AG04449 (cell line): ENCODE measurements around the gene PASK.

Experiments used
- CTCF ChIA-PET: fragments of 350-600 bp; formaldehyde crosslinking; extraction: SDS; loops from one replicate; lab custom pipeline; 2021; ENCODE audit warnings: antibody characterized with exemption; lab: Yijun Ruan, JAX
- POLR2A ChIA-PET: fragments of 400-600, 350-600 bp; formaldehyde crosslinking; extraction: SDS; loops from one replicate; lab custom pipeline; 2020; ENCODE audit warnings: antibody characterized with exemption, inconsistent platforms; lab: Yijun Ruan, JAX
- DNase-seq: peaks from one replicate; pipeline ENCODE4 v3.0.0-alpha.2; 2010; ENCODE audit warnings: low read depth, low spot score
- H3K4me3 ChIP-seq: 2 replicates; pipeline ENCODE4 v1.5.1; 2011; ENCODE audit warnings: low read depth, mild to moderate bottlenecking, control low read depth, low read length
- TF ChIP-seq, protein P1 (sequence below): IDR thresholded peaks from one replicate; pipeline ENCODE4 v1.5.1; 2011; ENCODE audit warnings: mild to moderate bottlenecking, moderate library complexity, low read length, control low read depth, inconsistent platforms; ENCODE audit not compliant: insufficient read depth; ENCODE audit errors: missing control alignments

The PASK gene

DNA sequence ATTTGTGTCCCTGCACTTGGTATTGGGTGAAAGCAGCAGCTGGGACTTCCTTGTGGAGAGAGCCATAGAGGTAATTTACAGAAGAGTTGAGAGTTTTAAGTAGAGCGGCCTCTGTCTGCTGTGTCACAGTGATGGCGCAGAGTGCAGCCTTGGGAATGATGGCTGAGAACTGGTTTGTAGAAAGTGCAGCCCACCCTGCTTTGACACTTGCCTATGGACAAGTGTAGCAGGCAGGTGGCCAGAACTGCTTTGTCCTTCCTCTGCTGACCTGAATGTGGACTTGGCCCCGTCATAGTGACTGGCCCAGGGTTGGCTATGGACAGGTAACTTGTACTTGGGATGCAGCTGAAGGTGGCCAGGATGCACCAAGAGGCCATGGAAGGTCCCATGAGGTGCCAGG is 32.9 kb upstream of the PASK start:
- TF ChIP-seq, protein P1, sequence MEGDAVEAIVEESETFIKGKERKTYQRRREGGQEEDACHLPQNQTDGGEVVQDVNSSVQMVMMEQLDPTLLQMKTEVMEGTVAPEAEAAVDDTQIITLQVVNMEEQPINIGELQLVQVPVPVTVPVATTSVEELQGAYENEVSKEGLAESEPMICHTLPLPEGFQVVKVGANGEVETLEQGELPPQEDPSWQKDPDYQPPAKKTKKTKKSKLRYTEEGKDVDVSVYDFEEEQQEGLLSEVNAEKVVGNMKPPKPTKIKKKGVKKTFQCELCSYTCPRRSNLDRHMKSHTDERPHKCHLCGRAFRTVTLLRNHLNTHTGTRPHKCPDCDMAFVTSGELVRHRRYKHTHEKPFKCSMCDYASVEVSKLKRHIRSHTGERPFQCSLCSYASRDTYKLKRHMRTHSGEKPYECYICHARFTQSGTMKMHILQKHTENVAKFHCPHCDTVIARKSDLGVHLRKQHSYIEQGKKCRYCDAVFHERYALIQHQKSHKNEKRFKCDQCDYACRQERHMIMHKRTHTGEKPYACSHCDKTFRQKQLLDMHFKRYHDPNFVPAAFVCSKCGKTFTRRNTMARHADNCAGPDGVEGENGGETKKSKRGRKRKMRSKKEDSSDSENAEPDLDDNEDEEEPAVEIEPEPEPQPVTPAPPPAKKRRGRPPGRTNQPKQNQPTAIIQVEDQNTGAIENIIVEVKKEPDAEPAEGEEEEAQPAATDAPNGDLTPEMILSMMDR, result no peak
- POLR2A ChIA-PET, result no interaction called here
- H3K4me3 ChIP-seq, result no peak overlapping the region
- DNase-seq, result no peak
- CTCF ChIA-PET, result no interaction called here

DNA sequence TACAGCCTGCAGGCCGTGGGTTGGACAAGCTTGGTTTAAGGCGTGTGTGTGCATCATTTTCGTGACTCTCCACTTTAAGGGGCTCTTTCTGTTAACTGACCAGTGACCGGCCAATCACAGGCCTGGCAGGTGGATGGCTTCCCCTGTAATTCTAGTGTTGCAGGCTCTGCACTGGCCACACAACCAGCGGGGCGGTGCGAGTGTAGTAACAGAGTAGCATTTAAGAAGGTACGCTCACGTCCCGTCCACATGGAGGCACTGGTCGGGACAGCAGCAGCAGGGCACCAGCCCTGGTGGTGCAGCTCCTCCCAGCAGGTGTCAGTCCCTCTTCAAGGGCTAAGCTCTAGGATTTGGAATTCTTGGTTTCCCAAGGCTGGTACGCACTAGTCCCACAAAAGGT is 31.2 kb upstream of the PASK start:
- DNase-seq, result no peak
- TF ChIP-seq, protein P1, result no peak
- ChIA-PET POLR2A (no interaction called here), CTCF (no interaction called here)
- no peak overlapping the region for H3K4me3 ChIP-seq

DNA sequence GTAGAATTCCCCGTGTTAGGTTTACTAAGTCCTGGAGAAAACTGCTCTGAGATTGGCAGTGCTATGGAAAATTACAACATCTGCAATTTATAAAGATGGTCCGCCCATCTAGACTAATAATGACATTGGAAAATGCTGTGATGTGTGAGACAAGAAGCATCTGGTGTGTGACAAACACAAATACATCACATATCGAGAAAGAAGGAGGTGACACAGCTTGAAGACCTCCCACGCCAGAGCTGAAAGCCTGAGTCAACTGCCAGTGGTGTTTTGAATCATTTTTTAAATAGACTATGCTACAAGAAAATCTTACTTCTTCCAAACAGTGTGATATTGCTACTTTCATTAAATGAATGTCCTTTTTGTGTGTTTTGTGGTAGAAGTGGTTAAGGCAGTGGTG is 30.6 kb upstream of the PASK start:
- H3K4me3 ChIP-seq, result no peak overlapping the region
- TF ChIP-seq, protein P1, result no peak
- DNase-seq, result no peak
- ChIA-PET POLR2A (interaction anchor here (0.6 kb wide), 1 partner anchor 22 kb away, joined by 3 read pairs; no protein-coding TSS in a partner anchor), CTCF (no interaction called here)

DNA sequence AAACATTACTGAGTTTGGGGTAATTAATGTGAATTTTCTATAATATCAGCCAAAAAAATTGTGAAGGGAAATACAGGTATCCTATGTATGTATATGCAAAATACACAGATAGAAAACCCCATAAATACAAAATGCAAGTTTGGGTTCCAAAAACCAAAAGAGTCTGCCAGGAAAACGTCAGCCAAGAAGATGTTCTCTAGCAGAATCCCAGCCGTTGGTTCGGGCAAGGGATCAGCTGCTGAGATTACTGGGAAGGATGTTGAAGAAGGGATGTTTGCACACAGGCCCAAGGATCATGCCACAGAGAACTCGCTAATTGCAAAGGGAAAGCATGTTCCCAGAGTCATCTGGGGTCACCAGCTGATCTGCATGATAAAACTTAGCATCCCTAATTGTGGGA is 29.7 kb upstream of the PASK start:
- CTCF ChIA-PET, result no interaction called here
- POLR2A ChIA-PET, result no interaction called here
- DNase-seq, result no peak
- no peak overlapping the region for H3K4me3 ChIP-seq
- TF ChIP-seq, protein P1, result no peak

DNA sequence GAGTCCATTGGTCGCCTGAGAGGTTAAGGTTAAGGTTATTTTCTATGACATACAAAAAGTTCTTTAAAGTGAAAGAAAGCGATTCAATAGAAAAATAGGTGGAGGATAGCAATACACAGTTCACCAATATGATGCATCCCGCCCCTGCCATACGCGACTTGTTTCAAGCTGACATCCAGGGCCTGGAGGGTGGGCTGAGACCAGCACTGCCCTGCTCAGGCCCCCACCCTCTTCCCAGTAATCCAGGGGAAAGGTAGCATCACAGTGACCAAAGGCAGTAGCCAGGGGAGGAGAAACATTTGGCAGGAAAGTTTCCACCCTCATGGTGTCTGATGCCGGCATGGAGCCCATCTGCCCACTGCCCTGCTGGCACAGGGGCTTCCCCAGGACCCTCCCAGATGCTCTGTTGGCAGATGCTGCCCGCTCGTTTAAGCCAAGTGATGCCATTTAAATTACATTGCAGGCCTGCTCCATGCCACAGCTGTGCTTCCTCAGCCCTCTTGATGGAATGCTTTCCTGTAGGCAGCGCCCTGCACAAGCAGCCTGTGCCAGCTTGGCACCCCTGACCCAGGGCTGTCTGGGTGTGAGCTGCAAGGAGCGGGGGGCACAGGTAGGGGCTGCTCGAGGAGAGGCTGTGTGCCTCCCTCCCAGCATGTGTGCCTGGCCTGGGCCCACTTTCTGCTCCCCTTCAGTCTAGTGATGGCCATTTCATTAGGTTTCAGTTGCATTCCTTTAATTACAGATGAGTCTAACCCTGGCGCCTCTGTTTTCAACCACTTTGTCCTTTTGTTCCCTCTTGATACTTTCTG is 28.5 kb upstream of the PASK start:
- no peak overlapping the region for H3K4me3 ChIP-seq
- ChIA-PET CTCF (no interaction called here), POLR2A (interaction anchor here (0.6 kb wide), 1 partner anchor 510 kb away, joined by 3 read pairs; no protein-coding TSS in a partner anchor)
- TF ChIP-seq, protein P1, result no peak
- no peak for DNase-seq

DNA sequence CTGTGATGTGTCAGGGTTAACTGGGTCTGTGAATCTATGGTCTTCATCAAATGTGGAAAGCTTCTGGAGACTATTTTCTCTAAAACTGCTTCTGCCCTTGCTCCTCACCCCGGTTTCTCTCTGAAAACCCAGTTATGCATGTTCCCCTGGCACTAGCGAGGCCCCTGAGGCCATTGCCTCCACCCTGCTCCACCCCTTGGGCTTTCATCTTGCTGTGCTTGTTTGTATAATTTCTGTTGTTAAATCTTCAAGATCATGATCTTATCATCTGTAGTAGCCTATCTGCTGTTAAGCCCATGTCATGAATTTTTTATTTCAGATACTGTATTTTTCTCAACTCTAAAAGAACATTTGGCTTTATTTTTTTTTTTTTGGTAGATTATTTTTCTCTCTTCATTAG is 24.3 kb upstream of the PASK start:
- POLR2A ChIA-PET, result no interaction called here
- TF ChIP-seq, protein P1, result no peak
- CTCF ChIA-PET, result interaction anchor here (2.1 kb wide), 1 partner anchor 11 kb away, joined by 6 read pairs; no protein-coding TSS in a partner anchor
- no peak for DNase-seq
- H3K4me3 ChIP-seq, result no peak overlapping the region
